LHCN-M2 (cell line): ENCODE results near the gene TRH. TPM values are rescaled to one million over a fixed set of nuclear protein-coding genes. Genes with fewer than 3 reads are reported as not detected.

Experiments
- DNase-seq: peaks from one replicate; pipeline ENCODE4 v3.0.0-alpha.2; 2012; ENCODE audit warnings: low read depth
- polyA plus RNA-seq: library from polyadenylated mRNA; unstranded; fragments of >200 nt; gene quantifications from one replicate; pipeline ENCODE4 v1.2.1, GENCODE V29; 2012; ENCODE audit warnings: missing spikeins
- total RNA-seq: library from RNA; depleted of rRNA; stranded (reverse); fragments of >200 nt; gene quantifications from 2 replicates; pipeline ENCODE4 v1.2.3, GENCODE V29; 2014; rRNA removed

TRH gene
- total RNA-seq = not detected in 2 replicates
- 0.07 TPM for polyA plus RNA-seq

GRCh38 chr3:129974564-129974832 lies at the start of gene TRH:
Gene TRH (plus strand): TSS chr3:129974720. CDS start chr3:129975817, 1,097 bp downstream.
- no peak for DNase-seq

- DNase-seq = peak; percentile 68
Measured at GRCh38 chr3:129927072-129927471, 47.4 kb upstream of the TRH start.

- DNase-seq = no peak
Measured at GRCh38 chr3:129929383-129929782, 45.1 kb upstream of the TRH start.

- DNase-seq = no peak
Measured at GRCh38 chr3:129933471-129933870, 41.0 kb upstream of the TRH start.

- DNase-seq = peak; percentile 10
Measured at GRCh38 chr3:129934234-129935123, 40.0 kb upstream of the TRH start.

GRCh38 chr3:129936757-129937156 lies 37.8 kb upstream of the TRH start:
- DNase-seq = peak; percentile 76

GRCh38 chr3:129937717-129938116 lies 36.8 kb upstream of the TRH start:
- no peak for DNase-seq

GRCh38 chr3:129938140-129938930 lies 36.2 kb upstream of the TRH start:
- no peak for DNase-seq

- peak; percentile 10 for DNase-seq
Measured at GRCh38 chr3:129940086-129940485, 34.4 kb upstream of the TRH start.

GRCh38 chr3:129942296-129942695 lies 32.2 kb upstream of the TRH start:
- peak; percentile 52 for DNase-seq

- no peak for DNase-seq
Measured at GRCh38 chr3:129943020-129943419, 31.5 kb upstream of the TRH start.

GRCh38 chr3:129944709-129945108 lies 29.8 kb upstream of the TRH start:
- DNase-seq = no peak

- DNase-seq = no peak
Measured at GRCh38 chr3:129947538-129948240, 26.8 kb upstream of the TRH start.

GRCh38 chr3:129950318-129951046 lies 24.0 kb upstream of the TRH start:
- DNase-seq = no peak

- DNase-seq = no peak
Measured at GRCh38 chr3:129952556-129953355, 21.8 kb upstream of the TRH start.

- DNase-seq = no peak
Measured at GRCh38 chr3:129953621-129954020, 20.9 kb upstream of the TRH start.

GRCh38 chr3:129954514-129954913 lies 20.0 kb upstream of the TRH start:
- DNase-seq = no peak

GRCh38 chr3:129956936-129957335 lies 17.6 kb upstream of the TRH start:
- DNase-seq = no peak

GRCh38 chr3:129958755-129959154 lies 15.8 kb upstream of the TRH start:
- no peak for DNase-seq

- no peak for DNase-seq
Measured at GRCh38 chr3:129961141-129961541, 13.4 kb upstream of the TRH start.

- no peak for DNase-seq
Measured at GRCh38 chr3:129962600-129962999, 11.9 kb upstream of the TRH start.
